Nephron progenitor cell (in vitro differentiated cells): ENCODE measurements around the gene TLL2.

Source experiments
- DNase-seq: peaks from one replicate; pipeline ENCODE4 v3.0.0; 2021
- H3K27ac Mint-ChIP-seq: 2 replicates; pipeline ENCODE4 v1.8.0; 2021; ENCODE audit warnings: mild to moderate bottlenecking, moderate library complexity, mixed read lengths
- H3K27me3 Mint-ChIP-seq: 2 replicates; pipeline ENCODE4 v1.8.0; 2021; ENCODE audit warnings: mild to moderate bottlenecking, low read depth, mixed read lengths; ENCODE audit not compliant: poor library complexity
- H3K36me3 Mint-ChIP-seq: 2 replicates; pipeline ENCODE4 v1.8.0; 2021; ENCODE audit warnings: low read depth, mixed read lengths
- H3K4me1 Mint-ChIP-seq: 2 replicates; pipeline ENCODE4 v1.8.0; 2021; ENCODE audit warnings: mixed read lengths
- H3K4me3 Mint-ChIP-seq: 2 replicates; pipeline ENCODE4 v1.8.0; 2021; ENCODE audit warnings: mild to moderate bottlenecking, moderate library complexity, mixed read lengths
- H3K9me3 Mint-ChIP-seq: 2 replicates; pipeline ENCODE4 v1.8.0; 2021; ENCODE audit warnings: mild to moderate bottlenecking, moderate library complexity, mixed read lengths
- CTCF ChIP-seq: fragments of 200-600 bp; sonication (generic); IDR thresholded peaks from 2 replicates; pipeline ENCODE4 v1.5.0; 2021; ENCODE audit warnings: antibody characterized with exemption

Gene TLL2

DNA sequence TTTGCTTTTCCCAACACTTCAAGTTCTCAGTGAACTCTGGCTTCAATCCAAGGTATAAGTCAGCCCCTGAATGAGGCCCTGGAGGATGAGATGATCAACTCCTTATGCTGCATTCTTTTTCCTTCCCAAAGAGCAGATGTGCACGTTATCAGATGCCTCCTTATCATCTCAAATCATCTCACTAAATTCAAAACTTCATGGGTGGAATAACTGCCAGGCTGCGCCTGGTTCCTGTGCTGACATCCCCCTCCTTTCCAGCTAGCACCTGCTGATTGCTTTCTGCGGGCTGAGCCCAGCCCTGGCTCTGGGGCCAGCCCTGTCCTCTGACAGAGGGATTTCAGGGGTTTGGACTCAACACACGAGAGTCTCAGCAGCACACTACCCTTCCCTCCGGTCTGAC, 44.9 kb downstream of the TLL2 start:
- H3K27me3 Mint-ChIP-seq = peaks cover 3% of the 10 kb centered on the region
- H3K9me3 Mint-ChIP-seq = no peaks in the 10 kb centered on the region
- DNase-seq = no peak
- no peaks in the 10 kb centered on the region for H3K4me1 Mint-ChIP-seq
- H3K36me3 Mint-ChIP-seq = no peaks in the 10 kb centered on the region
- H3K4me3 Mint-ChIP-seq = no peak overlapping the region
- TF ChIP-seq CTCF = no peak
- H3K27ac Mint-ChIP-seq = no peak overlapping the region

GRCh38 chr10:96465599-96465998, 48.1 kb downstream of the TLL2 start:
- Mint-ChIP-seq H3K27ac (no peak overlapping the region), H3K9me3 (peaks cover 12% of the 10 kb centered on the region)

DNA sequence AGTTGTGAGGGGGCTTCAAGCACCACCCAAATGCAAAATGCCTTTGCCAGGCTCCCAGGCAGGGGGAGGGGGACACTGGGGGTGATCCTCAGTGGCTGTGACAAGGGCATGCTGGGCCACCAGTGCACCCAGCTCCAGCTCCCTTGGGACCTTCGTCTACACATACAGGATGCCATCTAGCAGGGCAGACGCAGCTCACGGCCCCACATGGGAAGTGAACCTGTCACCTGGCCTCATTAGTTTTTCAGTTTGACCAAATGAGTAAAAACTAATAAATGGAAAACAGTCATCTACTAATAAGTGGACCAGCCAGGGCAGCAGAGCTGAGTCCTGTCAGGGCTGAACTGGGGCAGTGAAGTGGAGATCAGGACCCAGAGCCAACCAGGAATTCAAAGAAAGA, 50.2 kb downstream of the TLL2 start:
- Mint-ChIP-seq H3K36me3 (peaks cover 4% of the 10 kb centered on the region), H3K9me3 (peaks cover 16% of the 10 kb centered on the region), H3K27me3 (peaks cover under 1% of the 10 kb centered on the region), H3K27ac (no peak overlapping the region), H3K4me1 (no peaks in the 10 kb centered on the region), H3K4me3 (no peak overlapping the region)
- no peak for DNase-seq
- no peak for TF ChIP-seq CTCF

More at GRCh38 chr10:96465599-96465998, 48.1 kb downstream of the TLL2 start:
- peaks cover 4% of the 10 kb centered on the region for H3K36me3 Mint-ChIP-seq
- no peak for TF ChIP-seq CTCF
- H3K27me3 Mint-ChIP-seq = peaks cover 3% of the 10 kb centered on the region
- no peak overlapping the region for H3K4me3 Mint-ChIP-seq
- no peaks in the 10 kb centered on the region for H3K4me1 Mint-ChIP-seq
- no peak for DNase-seq

DNA sequence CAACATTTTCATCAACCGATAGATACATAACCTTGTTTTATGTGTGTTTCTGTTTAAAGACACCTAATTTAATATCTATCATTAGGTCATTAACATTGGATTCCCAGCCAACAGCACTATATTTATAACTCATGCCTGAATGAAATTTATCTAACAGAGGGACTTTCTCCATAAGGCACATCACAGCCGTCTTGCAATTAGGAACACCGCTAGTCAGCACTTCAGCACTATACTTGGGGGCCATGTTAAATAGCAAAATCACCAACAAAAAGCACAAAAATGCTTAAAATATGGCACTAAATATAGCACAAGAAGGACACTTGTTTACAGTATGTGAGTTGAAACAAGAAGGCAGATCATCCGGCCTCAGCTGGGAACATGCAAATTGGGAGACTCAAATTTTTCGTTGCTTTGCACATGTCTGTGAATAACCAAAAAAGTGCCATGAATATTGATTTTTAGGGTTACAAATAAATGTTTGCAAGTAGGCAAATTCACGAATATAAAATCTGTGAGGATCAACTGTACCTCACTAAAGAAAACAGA, 51.0 kb downstream of the TLL2 start:
- Mint-ChIP-seq H3K27me3 (no peaks in the 10 kb centered on the region), H3K9me3 (peaks cover 16% of the 10 kb centered on the region), H3K27ac (no peak overlapping the region), H3K36me3 (peaks cover 4% of the 10 kb centered on the region), H3K4me3 (no peak overlapping the region), H3K4me1 (no peaks in the 10 kb centered on the region)
- no peak for TF ChIP-seq CTCF
- no peak for DNase-seq

DNA sequence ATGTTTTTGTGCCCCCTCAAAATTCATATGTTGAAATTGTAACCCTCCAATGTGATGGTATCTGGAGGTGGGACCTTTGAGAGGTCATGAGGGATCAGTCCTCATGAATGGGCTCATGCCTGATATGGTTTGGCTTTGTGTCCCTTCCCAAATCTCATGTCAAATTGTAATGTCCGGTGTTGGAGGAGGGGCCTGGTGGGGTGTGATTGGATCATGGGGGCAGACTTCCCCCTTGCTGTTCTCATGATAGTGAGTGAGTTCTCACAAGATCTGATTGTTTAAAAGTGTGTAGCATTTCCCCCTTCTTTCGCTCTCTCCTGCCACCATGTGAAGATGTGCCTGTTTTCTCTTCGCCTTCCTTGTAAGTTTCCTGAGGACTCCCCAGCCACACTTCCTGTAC, 53.4 kb downstream of the TLL2 start:
- H3K27ac Mint-ChIP-seq = no peak overlapping the region
- H3K36me3 Mint-ChIP-seq = peaks cover 4% of the 10 kb centered on the region

More for the DNA sequence above, 53.4 kb downstream of the TLL2 start:
- no peak for TF ChIP-seq CTCF
- H3K4me1 Mint-ChIP-seq = peaks cover 5% of the 10 kb centered on the region
- H3K9me3 Mint-ChIP-seq = peaks cover 16% of the 10 kb centered on the region
- H3K27me3 Mint-ChIP-seq = peaks cover 1% of the 10 kb centered on the region
- DNase-seq = no peak
- H3K4me3 Mint-ChIP-seq = no peak overlapping the region
